Parathyroid adenoma (tissue), 2 donors: Measurements from ENCODE around the gene HHIPL1.

Source experiments
- H2AFZ ChIP-seq: fragments of 300-600 bp; sonication (generic); one replicate; pipeline ENCODE4 v1.7.0; 2017; ENCODE audit warnings: antibody characterized with exemption, mild to moderate bottlenecking
- H3K27ac ChIP-seq: fragments of 300-600 bp; sonication (generic); one replicate; pipeline ENCODE4 v1.7.0; 2017
- H3K27me3 ChIP-seq: fragments of 300-600 bp; sonication (generic); one replicate; pipeline ENCODE4 v1.7.0; 2017; ENCODE audit warnings: low read length; ENCODE audit not compliant: control insufficient read depth, insufficient read depth
- H3K36me3 ChIP-seq: fragments of 300-600 bp; sonication (generic); one replicate; pipeline ENCODE4 v1.7.0; 2017; ENCODE audit warnings: low read length; ENCODE audit not compliant: control insufficient read depth, insufficient read depth
- H3K4me1 ChIP-seq: fragments of 300-600 bp; sonication (generic); one replicate; pipeline ENCODE4 v1.7.0; 2017; ENCODE audit warnings: control low read depth
- H3K4me2 ChIP-seq: fragments of 300-600 bp; sonication (generic); one replicate; pipeline ENCODE4 v1.7.0; 2017; ENCODE audit warnings: low read length
- H3K4me3 ChIP-seq: fragments of 300-600 bp; sonication (generic); one replicate; pipeline ENCODE4 v1.7.0; 2017; ENCODE audit warnings: low read depth, low read length
- H3K79me2 ChIP-seq: fragments of 300-600 bp; sonication (generic); one replicate; pipeline ENCODE4 v1.7.0; 2017; ENCODE audit warnings: control low read depth
- H3K9ac ChIP-seq: fragments of 300-600 bp; sonication (generic); one replicate; pipeline ENCODE4 v1.7.0; 2017; ENCODE audit warnings: mild to moderate bottlenecking
- H3K9me3 ChIP-seq: fragments of 300-600 bp; sonication (generic); one replicate; pipeline ENCODE4 v1.7.0; 2017; ENCODE audit warnings: low read length; ENCODE audit not compliant: control insufficient read depth
- TF ChIP-seq, protein P1 (sequence below): fragments of 300-600 bp; sonication (generic); IDR thresholded peaks from one replicate; pipeline ENCODE4 v1.7.0; 2017; ENCODE audit warnings: antibody characterized with exemption, mild to moderate bottlenecking
- donor health status: primary hyperparathyroidism.

The HHIPL1 gene

DNA sequence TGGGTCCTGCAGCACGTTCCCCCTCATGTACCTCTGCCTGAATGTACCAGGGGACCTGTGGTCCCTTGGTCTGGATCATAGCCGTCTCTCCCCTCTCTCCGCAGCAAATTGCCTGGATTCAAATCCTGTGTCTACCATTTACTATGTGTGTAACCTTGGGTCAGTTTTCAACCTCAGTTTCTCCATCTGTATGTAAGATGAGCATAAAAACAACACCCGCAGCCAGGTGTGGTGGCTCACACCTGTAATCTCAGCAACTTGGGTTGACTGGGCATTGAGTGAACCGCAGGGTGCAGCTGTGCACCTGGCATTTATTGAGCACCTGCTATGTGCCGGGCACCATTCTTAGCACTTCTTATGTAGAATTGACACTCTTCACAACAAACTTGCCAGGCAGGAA lies 53.3 kb downstream of the HHIPL1 start:
- H3K27ac ChIP-seq: no peak overlapping the region
- H3K36me3 ChIP-seq: no peaks in the 10 kb centered on the region
- TF ChIP-seq, protein P1, sequence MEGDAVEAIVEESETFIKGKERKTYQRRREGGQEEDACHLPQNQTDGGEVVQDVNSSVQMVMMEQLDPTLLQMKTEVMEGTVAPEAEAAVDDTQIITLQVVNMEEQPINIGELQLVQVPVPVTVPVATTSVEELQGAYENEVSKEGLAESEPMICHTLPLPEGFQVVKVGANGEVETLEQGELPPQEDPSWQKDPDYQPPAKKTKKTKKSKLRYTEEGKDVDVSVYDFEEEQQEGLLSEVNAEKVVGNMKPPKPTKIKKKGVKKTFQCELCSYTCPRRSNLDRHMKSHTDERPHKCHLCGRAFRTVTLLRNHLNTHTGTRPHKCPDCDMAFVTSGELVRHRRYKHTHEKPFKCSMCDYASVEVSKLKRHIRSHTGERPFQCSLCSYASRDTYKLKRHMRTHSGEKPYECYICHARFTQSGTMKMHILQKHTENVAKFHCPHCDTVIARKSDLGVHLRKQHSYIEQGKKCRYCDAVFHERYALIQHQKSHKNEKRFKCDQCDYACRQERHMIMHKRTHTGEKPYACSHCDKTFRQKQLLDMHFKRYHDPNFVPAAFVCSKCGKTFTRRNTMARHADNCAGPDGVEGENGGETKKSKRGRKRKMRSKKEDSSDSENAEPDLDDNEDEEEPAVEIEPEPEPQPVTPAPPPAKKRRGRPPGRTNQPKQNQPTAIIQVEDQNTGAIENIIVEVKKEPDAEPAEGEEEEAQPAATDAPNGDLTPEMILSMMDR: no peak
- H3K9me3 ChIP-seq: no peaks in the 10 kb centered on the region
- no peak overlapping the region for H3K4me3 ChIP-seq
- no peak overlapping the region for H3K4me2 ChIP-seq
- no peaks in the 10 kb centered on the region for H3K27me3 ChIP-seq
- no peaks in the 10 kb centered on the region for H3K79me2 ChIP-seq
- no peak overlapping the region for H3K9ac ChIP-seq
- no peak overlapping the region for H2AFZ ChIP-seq
- H3K4me1 ChIP-seq: no peaks in the 10 kb centered on the region

DNA sequence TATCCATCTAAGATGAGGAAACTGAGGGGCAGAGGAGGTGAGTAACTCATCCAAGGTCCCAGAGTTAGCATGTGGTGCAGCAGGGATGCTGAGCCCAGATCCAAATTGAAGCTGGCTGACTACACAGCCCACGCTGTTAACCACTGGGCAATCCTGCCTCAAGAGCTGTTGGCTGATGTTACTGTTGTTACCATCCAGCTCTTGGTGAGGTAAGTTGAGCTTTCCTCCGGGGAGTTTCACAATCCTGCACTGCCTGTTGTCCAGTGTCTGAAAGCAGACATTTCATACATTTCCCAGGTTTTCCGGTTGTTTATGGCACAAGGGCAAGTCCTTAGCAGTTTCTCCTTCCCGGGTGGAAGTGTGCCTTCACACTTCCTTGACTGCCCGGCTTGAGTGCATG lies 53.7 kb downstream of the HHIPL1 start:
- Histone ChIP-seq H3K9ac (no peak overlapping the region), H2AFZ (no peak overlapping the region), H3K79me2 (no peaks in the 10 kb centered on the region), H3K9me3 (no peaks in the 10 kb centered on the region), H3K4me3 (no peak overlapping the region), H3K27me3 (no peaks in the 10 kb centered on the region), H3K4me2 (no peak overlapping the region), H3K4me1 (no peaks in the 10 kb centered on the region), H3K36me3 (no peaks in the 10 kb centered on the region), H3K27ac (no peak overlapping the region)
- TF ChIP-seq, protein P1: no peak

DNA sequence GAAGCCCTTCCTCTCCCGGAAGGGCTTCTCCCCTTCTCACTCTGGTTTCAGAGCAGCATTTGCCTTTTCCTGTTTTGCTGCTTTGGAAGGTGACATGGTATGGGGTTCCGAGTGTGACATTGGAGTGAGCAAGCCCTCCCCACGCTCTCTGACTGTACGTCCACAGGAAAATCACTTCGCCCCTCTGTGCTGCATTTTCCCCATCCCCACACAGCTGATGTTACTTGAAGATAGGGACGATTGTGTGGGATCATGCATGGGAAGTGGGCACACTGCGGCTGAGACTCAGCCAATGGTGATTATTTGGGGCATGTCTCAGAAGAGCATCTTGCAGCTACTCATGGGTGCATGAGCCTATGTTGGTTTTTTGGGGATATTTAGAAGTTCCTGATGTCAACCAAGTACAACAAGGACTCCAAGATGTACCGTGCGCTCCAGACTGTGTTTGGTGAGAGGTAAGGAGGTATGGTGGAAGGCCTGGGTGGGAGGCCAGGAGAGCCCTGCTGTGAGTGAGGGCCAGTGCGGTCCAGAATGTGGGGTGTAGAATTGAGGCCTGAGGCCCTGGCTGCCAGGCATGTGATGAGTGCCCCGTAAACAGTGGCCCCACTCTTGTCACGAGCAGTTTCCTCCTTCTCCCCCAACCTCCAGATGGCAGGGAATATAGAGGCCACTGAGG lies 54.3 kb downstream of the HHIPL1 start:
- Histone ChIP-seq H3K27ac (no peak overlapping the region), H3K4me3 (no peak overlapping the region), H3K4me1 (no peaks in the 10 kb centered on the region), H3K4me2 (no peak overlapping the region), H3K9me3 (no peaks in the 10 kb centered on the region), H3K36me3 (no peaks in the 10 kb centered on the region), H3K79me2 (no peaks in the 10 kb centered on the region), H3K9ac (no peak overlapping the region), H3K27me3 (no peaks in the 10 kb centered on the region), H2AFZ (no peak overlapping the region)
- TF ChIP-seq, protein P1: no peak

DNA sequence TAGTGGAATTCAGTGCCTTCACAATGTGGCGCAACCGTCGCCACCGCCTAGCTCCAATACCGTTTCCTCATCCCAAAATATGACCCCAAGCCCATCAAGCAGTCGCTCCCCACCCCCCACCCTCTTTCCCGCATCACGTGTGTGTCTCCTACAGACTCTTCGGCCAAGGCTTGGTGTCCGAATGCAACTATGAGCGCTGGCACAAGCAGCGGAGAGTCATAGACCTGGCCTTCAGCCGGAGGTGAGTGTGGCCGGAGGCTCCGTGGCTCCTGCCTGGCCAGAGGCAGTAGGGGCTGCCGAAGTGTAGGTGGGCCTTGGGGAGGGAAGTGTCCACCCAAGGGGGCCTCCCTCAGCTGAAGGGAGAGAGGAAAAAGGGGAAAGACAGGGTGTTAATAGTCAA lies 54.9 kb downstream of the HHIPL1 start:
- TF ChIP-seq, protein P1: no peak
- Histone ChIP-seq H3K27me3 (no peaks in the 10 kb centered on the region), H3K9ac (no peak overlapping the region), H3K9me3 (no peaks in the 10 kb centered on the region), H3K36me3 (no peaks in the 10 kb centered on the region), H3K4me1 (no peaks in the 10 kb centered on the region), H3K4me3 (no peak overlapping the region), H3K4me2 (no peak overlapping the region), H2AFZ (no peak overlapping the region), H3K27ac (no peak overlapping the region), H3K79me2 (no peaks in the 10 kb centered on the region)

DNA sequence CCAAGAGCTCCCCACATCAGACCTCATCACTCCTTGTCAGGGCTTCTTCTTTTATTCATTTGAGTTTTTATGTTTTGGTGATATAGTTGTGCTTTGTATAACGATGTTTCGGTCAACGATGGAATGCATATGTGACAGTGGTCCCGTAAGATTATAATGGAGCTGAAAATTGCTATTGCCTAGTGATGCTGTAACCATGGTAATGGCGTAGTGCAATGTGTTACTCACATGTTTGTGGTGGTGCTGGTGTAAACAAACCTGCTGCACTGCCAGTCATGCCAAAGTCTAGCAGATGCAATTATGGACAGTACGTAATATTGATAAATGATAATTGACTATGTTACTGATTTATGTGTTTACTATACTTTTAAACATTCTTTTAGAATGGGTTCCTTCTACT lies 55.5 kb downstream of the HHIPL1 start:
- no peaks in the 10 kb centered on the region for H3K27me3 ChIP-seq
- H3K27ac ChIP-seq: no peak overlapping the region

More for the DNA sequence above, 55.5 kb downstream of the HHIPL1 start:
- no peak overlapping the region for H3K9ac ChIP-seq
- no peaks in the 10 kb centered on the region for H3K36me3 ChIP-seq
- no peaks in the 10 kb centered on the region for H3K9me3 ChIP-seq
- TF ChIP-seq, protein P1: no peak
- no peak overlapping the region for H3K4me2 ChIP-seq
- no peaks in the 10 kb centered on the region for H3K79me2 ChIP-seq
- H2AFZ ChIP-seq: no peak overlapping the region
- no peak overlapping the region for H3K4me3 ChIP-seq
- no peaks in the 10 kb centered on the region for H3K4me1 ChIP-seq
